Neuronal stem cell (in vitro differentiated cells): ENCODE data around the gene AP3S2.

Source experiments
- DNase-seq: peaks from one replicate; pipeline ENCODE4 v3.0.0-alpha.2; 2013; ENCODE audit warnings: low spot score
- H2AFZ ChIP-seq: one replicate; pipeline ENCODE4 v1.6.1; 2013; ENCODE audit warnings: mild to moderate bottlenecking, low read length, inconsistent platforms
- H2AK5ac ChIP-seq: 2 replicates; pipeline ENCODE4 v1.6.1; 2013; ENCODE audit warnings: low read depth, mild to moderate bottlenecking, inconsistent platforms, low read length, moderate library complexity, mixed read lengths
- H2BK120ac ChIP-seq: 2 replicates; pipeline ENCODE4 v1.6.1; 2013; ENCODE audit warnings: low read depth, mild to moderate bottlenecking, inconsistent platforms, low read length, moderate library complexity, mixed read lengths
- H2BK12ac ChIP-seq: one replicate; pipeline ENCODE4 v1.6.1; 2013; ENCODE audit warnings: low read length, inconsistent platforms
- H2BK15ac ChIP-seq: 2 replicates; pipeline ENCODE4 v1.6.1; 2013; ENCODE audit warnings: mild to moderate bottlenecking, low read length, inconsistent platforms, mixed read lengths
- H2BK5ac ChIP-seq: one replicate; pipeline ENCODE4 v1.6.1; 2013; ENCODE audit warnings: inconsistent platforms, mild to moderate bottlenecking, low read length, moderate library complexity
- H3K14ac ChIP-seq: one replicate; pipeline ENCODE4 v1.6.1; 2013; ENCODE audit warnings: low read length, inconsistent platforms
- H3K18ac ChIP-seq: 2 replicates; pipeline ENCODE4 v1.6.1; 2013; ENCODE audit warnings: low read length, inconsistent platforms
- H3K23ac ChIP-seq: 2 replicates; pipeline ENCODE4 v1.6.1; 2013; ENCODE audit warnings: low read depth, mild to moderate bottlenecking, mixed read lengths, low read length, inconsistent platforms; ENCODE audit not compliant: poor library complexity
- H3K27ac ChIP-seq: replicated peaks from 3 replicates; pipeline ENCODE4 v1.5.1; 2013; ENCODE audit warnings: low read length, inconsistent platforms
- H3K27me3 ChIP-seq, 3 experiments: 2 replicates each; pipeline ENCODE4 v1.6.1; 2013; ENCODE audit warnings: low read length in 3 of 3, mild to moderate bottlenecking in 2 of 3, inconsistent platforms in 1 of 3, low read depth in 1 of 3, mixed read lengths in 1 of 3, moderate library complexity in 1 of 3; ENCODE audit not compliant: control insufficient read depth in 3 of 3, insufficient read depth in 3 of 3
- H3K36me3 ChIP-seq, 2 donors: replicated peaks in 1 of 2; 2 replicates each; pipeline ENCODE4 v1.6.1; 2013; ENCODE audit warnings: low read length in 2 of 2; ENCODE audit not compliant: control insufficient read depth in 2 of 2, insufficient read depth in 2 of 2
- H3K4ac ChIP-seq: 2 replicates; pipeline ENCODE4 v1.6.1; 2013; ENCODE audit warnings: inconsistent platforms, mild to moderate bottlenecking, low read length, moderate library complexity
- H3K4me1 ChIP-seq, 2 donors: 1 replicate in 1 of 2; 2 replicates in 1 of 2; pipeline ENCODE4 v1.6.1; 2013; ENCODE audit warnings: low read length in 2 of 2, low read depth in 1 of 2; ENCODE audit not compliant: control insufficient read depth in 2 of 2, insufficient read depth in 1 of 2
- H3K4me2 ChIP-seq: one replicate; pipeline ENCODE4 v1.6.1; 2013; ENCODE audit warnings: mild to moderate bottlenecking, low read length, inconsistent platforms; ENCODE audit not compliant: insufficient read depth, poor library complexity, severe bottlenecking
- H3K4me3 ChIP-seq, 2 donors: 2 replicates each; pipeline ENCODE4 v1.5.1; 2013; ENCODE audit warnings: low read length in 2 of 2, mild to moderate bottlenecking in 2 of 2, inconsistent platforms in 1 of 2, moderate library complexity in 1 of 2
- H3K79me1 ChIP-seq: one replicate; pipeline ENCODE4 v1.6.1; 2013; ENCODE audit warnings: low read depth, mild to moderate bottlenecking, inconsistent platforms, low read length, moderate library complexity
- H3K9ac ChIP-seq: one replicate; pipeline ENCODE4 v1.6.1; 2013; ENCODE audit warnings: mild to moderate bottlenecking, low read depth, low read length, inconsistent platforms; ENCODE audit not compliant: poor library complexity
- H3K9me3 ChIP-seq, 2 donors: replicated peaks in 1 of 2; 2 replicates each; pipeline versions ENCODE3 to v1.6.1; 2013; ENCODE audit warnings: low read length in 2 of 2, mild to moderate bottlenecking in 2 of 2, inconsistent platforms in 1 of 2, low read depth in 1 of 2, mixed read lengths in 1 of 2, moderate library complexity in 1 of 2; ENCODE audit not compliant: control insufficient read depth in 2 of 2, insufficient read depth in 1 of 2
- H4K8ac ChIP-seq: one replicate; pipeline ENCODE4 v1.6.1; 2013; ENCODE audit warnings: low read depth, mild to moderate bottlenecking, inconsistent platforms, low read length, moderate library complexity
- H4K91ac ChIP-seq: one replicate; pipeline ENCODE4 v1.6.1; 2013; ENCODE audit warnings: low read length, low read depth, mild to moderate bottlenecking, inconsistent platforms; ENCODE audit not compliant: poor library complexity
- WGBS, 2 donors: extraction: QIAGEN DNeasy Blood & Tissue Kit; methylation state at CpG; one replicate each; pipeline ENCODE4 v1.1.7; 2013; ENCODE audit warnings: missing lambda C conversion rate in 2 of 2, mixed read lengths in 1 of 2; ENCODE audit not compliant: insufficient read length in 2 of 2, insufficient replicate concordance in 1 of 2; ENCODE audit errors: extremely low coverage in 2 of 2; 5-methylcytosine and 5-hydroxymethylcytosine counted together

Gene AP3S2

GRCh38 chr15:89802231-89802928, 91.4 kb downstream of the AP3S2 start:
- H3K27ac ChIP-seq = no peak overlapping the region
- no peak for DNase-seq
- no peak overlapping the region for H3K4me3 ChIP-seq
- peak overlapping the region; percentile 44 for H3K23ac ChIP-seq
- peak overlapping the region; percentile 43 for H3K14ac ChIP-seq
- H3K4me1 ChIP-seq = peaks cover 2 to 7% of the 10 kb centered on the region in 2 donors
- H3K27me3 ChIP-seq = peaks cover 0 to 7% (median 0%) of the 10 kb centered on the region in 3 experiments
- H3K9ac ChIP-seq = no peak overlapping the region
- peak overlapping the region; percentile 3 for H3K4me2 ChIP-seq
- no peaks in the 10 kb centered on the region for H3K9me3 ChIP-seq
- H3K79me1 ChIP-seq = no peaks in the 10 kb centered on the region
- H2BK120ac ChIP-seq = peak overlapping the region; percentile 6
- H4K8ac ChIP-seq = no peak overlapping the region
- H3K18ac ChIP-seq = peak overlapping the region; percentile 71
- H2BK15ac ChIP-seq = no peak overlapping the region
- H2BK5ac ChIP-seq = peak overlapping the region; percentile 39
- H4K91ac ChIP-seq = no peak overlapping the region
- H2BK12ac ChIP-seq = peak overlapping the region; percentile 7
- no peak overlapping the region for H3K4ac ChIP-seq
- no CpG with 5 or more reads among the region's 16 CpGs for WGBS, 2 donors
- H2AFZ ChIP-seq = peak overlapping the region; percentile 71
- no peaks in the 10 kb centered on the region for H3K36me3 ChIP-seq
- H2AK5ac ChIP-seq = peak overlapping the region; percentile 59

GRCh38 chr15:89801471-89802195, 92.2 kb downstream of the AP3S2 start:
- H3K9me3 ChIP-seq = no peaks in the 10 kb centered on the region
- H3K14ac ChIP-seq = no peak overlapping the region
- H3K79me1 ChIP-seq = no peaks in the 10 kb centered on the region
- no peak overlapping the region for H3K23ac ChIP-seq
- H3K18ac ChIP-seq = peak overlapping the region; percentile 15
- H2AK5ac ChIP-seq = peak overlapping the region; percentile 59
- H2BK120ac ChIP-seq = no peak overlapping the region
- peaks cover 0 to 5% (median 0%) of the 10 kb centered on the region in 3 experiments for H3K27me3 ChIP-seq
- no peak overlapping the region for H3K4me3 ChIP-seq
- no peaks in the 10 kb centered on the region for H3K36me3 ChIP-seq
- peaks cover 2 to 7% of the 10 kb centered on the region in 2 donors for H3K4me1 ChIP-seq
- H2BK15ac ChIP-seq = no peak overlapping the region
- no CpG with 5 or more reads among the region's 21 CpGs for WGBS, 2 donors
- H3K27ac ChIP-seq = no peak overlapping the region
- H4K8ac ChIP-seq = no peak overlapping the region
- no peak overlapping the region for H3K9ac ChIP-seq
- no peak overlapping the region for H3K4me2 ChIP-seq
- peak overlapping the region; percentile 71 for H2AFZ ChIP-seq
- no peak overlapping the region for H4K91ac ChIP-seq
- no peak for DNase-seq
- H2BK5ac ChIP-seq = peak overlapping the region; percentile 39
- no peak overlapping the region for H2BK12ac ChIP-seq
- H3K4ac ChIP-seq = no peak overlapping the region

- no peak overlapping the region for H2AK5ac ChIP-seq
- peak overlapping the region; percentile 94 for H3K14ac ChIP-seq
- peak overlapping the region; percentile 62 for H2BK15ac ChIP-seq
- no peak overlapping the region for H4K91ac ChIP-seq
- no peak overlapping the region for H2BK5ac ChIP-seq
- H3K4me2 ChIP-seq = no peak overlapping the region
- no peaks in the 10 kb centered on the region for H3K9me3 ChIP-seq
- H3K79me1 ChIP-seq = no peaks in the 10 kb centered on the region
- H4K8ac ChIP-seq = no peak overlapping the region
- peak overlapping the region; percentile 32 for H3K9ac ChIP-seq
- H2BK120ac ChIP-seq = no peak overlapping the region
- no peak overlapping the region for H3K23ac ChIP-seq
- H3K27ac ChIP-seq = no peak overlapping the region
- H3K4me1 ChIP-seq = peaks cover 2 to 7% of the 10 kb centered on the region in 2 donors
- no peak overlapping the region for H3K18ac ChIP-seq
- H3K36me3 ChIP-seq = no peaks in the 10 kb centered on the region
- H3K27me3 ChIP-seq = peaks cover 0 to 3% (median 0%) of the 10 kb centered on the region in 3 experiments
- no peak overlapping the region for H2AFZ ChIP-seq
- no peak overlapping the region for H2BK12ac ChIP-seq
- no CpG with 5 or more reads among the region's 2 CpGs for WGBS, 2 donors
- no peak for DNase-seq
- no peak overlapping the region for H3K4ac ChIP-seq
- no peak overlapping the region for H3K4me3 ChIP-seq
Observed at GRCh38 chr15:89799918-89800498, 93.8 kb downstream of the AP3S2 start.
